Vagina (tissue), 2 donors: ENCODE measurements around the gene NR4A3. TPM values are rescaled to one million over a fixed set of nuclear protein-coding genes. Genes with fewer than 3 reads are reported as not detected.

Experiments
- DNase-seq, 2 donors: peaks; one replicate each; pipeline ENCODE4 v3.0.0-alpha.2; 2017; ENCODE audit errors: extremely low spot score in 2 of 2
- H3K27ac ChIP-seq: fragments of 200-600 bp; sonication (generic); one replicate; pipeline ENCODE4 v1.5.1; 2019
- H3K27me3 ChIP-seq: fragments of 200-600 bp; sonication (generic); one replicate; pipeline ENCODE4 v1.5.1; 2019
- H3K36me3 ChIP-seq, 2 donors: fragments of 200-600 bp; sonication (generic); one replicate each; pipeline ENCODE4 v1.5.1; 2017 to 2019
- H3K4me1 ChIP-seq: fragments of 200-600 bp; sonication (generic); one replicate; pipeline ENCODE4 v1.5.1; 2019
- H3K4me3 ChIP-seq, 2 donors: fragments of 200-600 bp; sonication (generic); 1 replicate in 1 of 2; 2 replicates in 1 of 2; pipeline ENCODE4 v1.5.1; 2016 to 2019
- H3K9me3 ChIP-seq: fragments of 200-600 bp; sonication (generic); one replicate; pipeline ENCODE4 v1.5.1; 2019
- CTCF ChIP-seq, 3 experiments: fragments of 450-650 bp in 2 of 3; fragments of 200-600 bp in 1 of 3; sonication (generic) in 1 of 3; IDR thresholded peaks; one replicate each; pipeline ENCODE4 v1.5.1; 2017 to 2019; ENCODE audit warnings: antibody characterized with exemption in 3 of 3, mild to moderate bottlenecking in 2 of 3, moderate library complexity in 2 of 3
- POLR2A ChIP-seq, 2 donors: fragments of 450-650 bp; IDR thresholded peaks; one replicate each; pipeline ENCODE4 v1.6.1; 2017; ENCODE audit warnings: antibody characterized with exemption in 2 of 2, mild to moderate bottlenecking in 2 of 2, moderate library complexity in 2 of 2
- POLR2AphosphoS5 ChIP-seq, 2 donors: sonication (generic); formaldehyde crosslinking; IDR thresholded peaks; one replicate each; pipeline ENCODE4 v1.9.0; 2017; ENCODE audit warnings: antibody characterized with exemption in 2 of 2, mild to moderate bottlenecking in 2 of 2, low read depth in 1 of 2; ENCODE audit not compliant: insufficient read depth in 1 of 2
- intact Hi-C: fragments of 100-400 bp; cut with DNase I; formaldehyde crosslinking; loops from one replicate; pipeline ENCODE4 v1.15.1; 2023
- total RNA-seq: library from RNA; depleted of rRNA; stranded (reverse); fragments of >200 nt; gene quantifications from one replicate; pipeline ENCODE4 v1.2.3, GENCODE V29; 2016

The NR4A3 gene
- total RNA-seq, 1 donor from 2014 or later = 23.3 TPM

GRCh38 chr9:99796231-99796630 is 25.5 kb upstream of the NR4A3 start:
- no peak for DNase-seq
- H3K27ac ChIP-seq = no peak overlapping the region
- no peaks in the 10 kb centered on the region for H3K9me3 ChIP-seq
- intact Hi-C loops = no loop called here
- no peaks in the 10 kb centered on the region for H3K4me1 ChIP-seq
- no peaks in the 10 kb centered on the region for H3K27me3 ChIP-seq
- no peak for TF ChIP-seq POLR2A (IDR thresholded peaks at IDR 0.05)
- no peak for TF ChIP-seq POLR2AphosphoS5 (IDR thresholded peaks at IDR 0.05; ENCODE audit: insufficient read depth in 1 of 2, low read depth in 1 of 2)
- no peak for TF ChIP-seq CTCF (IDR thresholded peaks at IDR 0.05)
- H3K4me3 ChIP-seq = no peak overlapping the region
- H3K36me3 ChIP-seq = no peaks in the 10 kb centered on the region

GRCh38 chr9:99801775-99802174 is 19.9 kb upstream of the NR4A3 start:
- Histone ChIP-seq H3K27ac (no peak overlapping the region), H3K4me1 (no peaks in the 10 kb centered on the region), H3K4me3 (no peak overlapping the region), H3K36me3 (no peaks in the 10 kb centered on the region), H3K9me3 (no peaks in the 10 kb centered on the region), H3K27me3 (no peaks in the 10 kb centered on the region)
- TF ChIP-seq CTCF (IDR thresholded peaks at IDR 0.05) (no peak), POLR2AphosphoS5 (IDR thresholded peaks at IDR 0.05; ENCODE audit: insufficient read depth in 1 of 2, low read depth in 1 of 2) (no peak), POLR2A (IDR thresholded peaks at IDR 0.05) (no peak)
- intact Hi-C loops = no loop called here
- no peak for DNase-seq

GRCh38 chr9:99803694-99804093 is 18.0 kb upstream of the NR4A3 start:
- Histone ChIP-seq H3K27me3 (no peaks in the 10 kb centered on the region), H3K27ac (no peak overlapping the region), H3K36me3 (no peaks in the 10 kb centered on the region), H3K4me3 (no peak overlapping the region), H3K4me1 (peaks cover 4% of the 10 kb centered on the region), H3K9me3 (no peaks in the 10 kb centered on the region)
- DNase-seq = no peak
- TF ChIP-seq CTCF (IDR thresholded peaks at IDR 0.05) = no peak
- TF ChIP-seq POLR2AphosphoS5 (IDR thresholded peaks at IDR 0.05; ENCODE audit: insufficient read depth in 1 of 2, low read depth in 1 of 2) = no peak
- TF ChIP-seq POLR2A (IDR thresholded peaks at IDR 0.05) = no peak
- intact Hi-C loops = no loop called here

- Histone ChIP-seq H3K4me1 (peaks cover 4% of the 10 kb centered on the region), H3K27ac (no peak overlapping the region), H3K4me3 (no peak overlapping the region), H3K27me3 (no peaks in the 10 kb centered on the region), H3K36me3 (no peaks in the 10 kb centered on the region), H3K9me3 (no peaks in the 10 kb centered on the region)
- intact Hi-C loops = no loop called here
- TF ChIP-seq POLR2A (IDR thresholded peaks at IDR 0.05) = no peak
- TF ChIP-seq POLR2AphosphoS5 (IDR thresholded peaks at IDR 0.05; ENCODE audit: insufficient read depth in 1 of 2, low read depth in 1 of 2) = peak in 1 of 2 donors; percentile 67
- TF ChIP-seq CTCF (IDR thresholded peaks at IDR 0.05) = peak; percentile 57 to 80 (median 62)
- no peak for DNase-seq
Observed at GRCh38 chr9:99807276-99807852, 14.3 kb upstream of the NR4A3 start.

- H3K27ac ChIP-seq = no peak overlapping the region
- intact Hi-C loops = no loop called here
- DNase-seq = no peak
Observed at GRCh38 chr9:99807956-99808355, 13.7 kb upstream of the NR4A3 start.

More at GRCh38 chr9:99807956-99808355, 13.7 kb upstream of the NR4A3 start:
- TF ChIP-seq POLR2AphosphoS5 (IDR thresholded peaks at IDR 0.05; ENCODE audit: insufficient read depth in 1 of 2, low read depth in 1 of 2) (no peak), POLR2A (IDR thresholded peaks at IDR 0.05) (no peak), CTCF (IDR thresholded peaks at IDR 0.05) (no peak)
- no peaks in the 10 kb centered on the region for H3K27me3 ChIP-seq
- H3K4me3 ChIP-seq = no peak overlapping the region
- H3K36me3 ChIP-seq = no peaks in the 10 kb centered on the region
- H3K9me3 ChIP-seq = no peaks in the 10 kb centered on the region
- H3K4me1 ChIP-seq = peaks cover 4% of the 10 kb centered on the region
